ENCODE measurements around the gene NHSL1.
"Not testable (repeated sequence)": the region's sequence is repeated elsewhere in the genome, so short reads cannot be mapped to it uniquely, and the experiment has no call there.

Gene NHSL1

DNA sequence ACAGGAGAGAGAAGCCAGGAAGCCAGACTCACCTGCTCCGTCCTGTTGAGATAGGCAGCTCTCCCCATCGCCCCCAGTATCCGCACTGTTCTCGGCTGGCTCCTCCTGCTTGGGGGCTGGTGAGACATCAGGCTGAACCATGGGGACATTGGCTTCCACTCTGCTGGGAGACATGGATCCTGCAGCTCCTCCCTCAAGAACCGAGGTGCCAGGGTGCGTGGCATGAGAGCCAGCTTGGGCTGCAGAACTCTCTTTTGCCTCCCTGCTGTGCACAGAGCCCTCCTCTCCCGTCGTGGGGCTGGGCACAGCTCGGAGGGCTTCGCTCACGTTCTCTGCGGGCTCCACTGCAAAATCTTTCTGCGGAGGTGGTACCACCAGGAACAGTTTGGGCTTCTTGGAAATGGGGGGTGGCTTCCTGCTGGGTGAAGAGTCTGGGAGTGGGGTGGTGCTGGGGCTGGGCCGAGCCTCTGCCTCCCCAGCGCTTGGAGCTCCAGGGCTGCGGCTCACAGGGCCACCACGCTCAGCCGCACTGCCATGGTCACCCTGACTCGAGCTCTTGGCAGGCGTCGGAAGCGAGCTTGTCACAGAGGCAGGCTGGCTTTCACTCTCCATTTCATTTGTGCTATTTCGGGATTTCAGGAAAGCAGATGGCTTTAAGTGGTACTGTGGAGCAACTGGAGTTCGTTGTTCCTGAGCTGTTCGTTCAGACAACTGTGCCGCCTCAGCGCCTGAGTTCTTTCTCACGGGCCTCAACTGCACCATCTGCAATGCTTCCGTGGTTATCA lies 68.7 kb downstream of the NHSL1 start:
- H3K4me3 ChIP-seq (ENCODE audit: low read depth, low read length): no peak overlapping the region

DNA sequence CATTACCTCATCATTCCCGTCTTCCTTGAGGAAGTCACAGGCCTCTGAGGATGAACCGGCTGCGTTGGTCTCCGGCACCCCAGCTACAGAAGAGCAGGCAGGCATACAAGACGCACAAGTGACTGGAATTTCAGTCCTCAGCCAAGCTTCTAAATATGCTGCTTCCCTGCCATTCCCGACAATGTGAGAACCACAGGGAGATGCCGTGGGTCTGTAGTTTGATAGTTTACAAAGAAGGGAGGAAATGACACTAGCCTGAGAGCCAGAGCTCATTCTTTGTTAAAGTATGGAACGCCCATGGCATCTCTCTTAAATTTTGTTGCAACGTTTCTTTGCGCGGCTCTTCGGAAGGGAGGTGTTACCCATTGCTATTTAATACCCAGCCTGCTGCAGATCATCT lies 69.5 kb downstream of the NHSL1 start:
- no peak overlapping the region for H3K4me3 ChIP-seq (ENCODE audit: low read depth, low read length)

- no peak overlapping the region for H3K4me3 ChIP-seq (ENCODE audit: low read depth, low read length)
These were observed 70.2 kb downstream of the NHSL1 start for GRCh38 chr6:138428944-138429598.

- no peak overlapping the region for H3K4me3 ChIP-seq (ENCODE audit: low read depth, low read length)
These were observed 71.6 kb downstream of the NHSL1 start for GRCh38 chr6:138427701-138428100.

GRCh38 chr6:138426500-138427123 lies 72.7 kb downstream of the NHSL1 start:
- no peak overlapping the region for H3K4me3 ChIP-seq (ENCODE audit: low read depth, low read length)

DNA sequence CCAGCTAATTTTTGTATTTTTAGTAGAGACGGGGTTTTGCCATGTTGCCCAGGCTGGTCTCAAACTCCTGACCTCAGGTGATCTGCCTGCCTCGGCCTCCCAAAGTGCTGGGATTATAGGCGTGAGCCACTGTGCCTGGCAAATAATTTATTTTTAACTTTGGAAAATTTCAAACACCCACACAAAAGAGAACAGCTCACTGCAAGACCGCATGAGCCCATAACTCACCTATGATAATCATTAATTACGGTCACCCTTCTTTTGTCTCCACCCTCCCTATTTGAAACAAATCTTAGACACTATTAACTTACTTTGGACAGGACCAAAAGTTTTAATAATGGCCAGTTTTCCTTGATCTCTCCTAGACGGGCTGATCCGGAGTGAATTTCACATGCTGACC lies 74.0 kb downstream of the NHSL1 start:
- not testable (repeated sequence) for H3K4me3 ChIP-seq (ENCODE audit: low read depth, low read length)

DNA sequence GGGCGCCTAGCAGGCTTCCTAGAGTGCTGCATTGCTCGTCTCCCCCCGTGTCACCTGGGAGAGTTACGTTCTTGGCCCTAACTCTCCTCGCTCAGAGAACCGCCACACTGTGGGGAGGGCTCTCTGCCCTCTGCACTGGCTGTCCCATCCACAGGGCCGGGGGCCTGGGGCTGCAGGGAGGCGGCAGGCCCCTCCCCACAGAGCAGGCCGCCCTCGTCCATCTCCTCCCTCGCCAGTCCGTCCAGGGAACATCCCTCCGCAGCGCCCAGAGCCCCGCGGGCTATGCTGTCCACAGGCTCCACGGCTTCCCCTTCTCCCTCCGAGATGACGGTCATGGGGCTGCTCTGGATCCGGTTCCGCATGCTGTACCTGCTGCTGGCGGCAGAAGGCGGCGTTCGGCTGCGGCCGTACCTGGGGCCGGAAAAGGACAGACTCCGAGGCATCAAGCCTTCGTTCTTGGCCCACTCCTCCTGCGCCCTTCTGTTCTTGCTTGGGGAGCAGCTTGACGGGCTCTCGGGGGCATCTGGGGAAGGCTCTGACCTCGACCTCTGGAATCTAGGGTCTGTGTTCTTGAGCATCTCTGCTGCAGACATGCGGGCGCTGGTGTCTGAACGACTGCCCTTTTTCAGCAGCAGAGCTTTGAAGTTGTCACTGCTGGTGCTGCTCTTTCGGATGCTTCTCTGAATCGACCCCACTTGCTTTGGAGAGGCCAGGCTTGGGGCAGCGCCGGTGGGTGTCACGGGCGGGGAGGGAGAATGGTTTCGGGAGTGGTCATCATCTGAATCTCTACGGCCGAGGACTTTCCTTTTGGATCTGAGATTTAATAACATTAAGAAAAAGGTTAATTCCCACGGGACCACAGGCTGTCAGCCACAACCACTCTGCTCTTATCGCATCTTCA lies 75.0 kb downstream of the NHSL1 start:
- no peak overlapping the region for H3K4me3 ChIP-seq (ENCODE audit: low read depth, low read length)

DNA sequence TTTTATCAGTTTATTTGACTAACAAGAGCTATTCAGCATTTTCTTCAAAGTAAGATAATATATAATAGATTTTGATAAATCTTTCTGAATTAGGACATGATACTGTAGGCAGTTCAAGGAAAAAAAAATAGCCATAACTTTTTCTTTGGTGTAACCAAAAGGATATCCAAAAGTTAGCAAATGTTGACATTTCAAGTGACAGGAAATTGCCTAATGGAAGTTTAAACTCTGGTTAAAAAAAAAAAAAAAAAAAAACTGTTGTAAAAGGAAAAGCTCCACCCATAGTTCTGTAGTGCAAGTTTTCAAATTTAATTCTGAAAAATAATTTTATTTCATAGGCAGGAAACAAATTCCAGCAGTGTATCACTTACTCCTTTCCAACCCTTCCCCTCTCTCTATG lies 76.4 kb downstream of the NHSL1 start:
- no peak overlapping the region for H3K4me3 ChIP-seq (ENCODE audit: low read depth, low read length)

DNA sequence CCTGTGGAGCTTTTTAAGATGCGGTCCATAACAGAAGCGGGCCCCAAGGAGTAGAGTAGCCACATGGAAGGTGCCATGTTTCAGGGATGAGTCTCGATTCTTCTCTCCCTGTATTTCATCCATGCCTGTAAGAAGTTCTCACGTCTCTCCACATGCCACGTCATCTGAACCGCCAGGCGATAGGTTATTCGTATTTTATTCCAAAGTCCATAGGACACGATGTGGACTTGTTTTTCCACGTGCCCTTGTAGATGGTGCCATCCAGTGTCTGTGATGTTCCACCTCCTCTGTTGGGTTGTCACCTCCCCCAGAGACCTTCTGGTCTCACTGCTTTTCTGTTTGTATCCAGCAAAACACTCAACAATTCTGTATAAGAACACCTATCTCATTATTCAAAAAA lies 77.7 kb downstream of the NHSL1 start:
- no peak overlapping the region for H3K4me3 ChIP-seq (ENCODE audit: low read depth, low read length)

DNA sequence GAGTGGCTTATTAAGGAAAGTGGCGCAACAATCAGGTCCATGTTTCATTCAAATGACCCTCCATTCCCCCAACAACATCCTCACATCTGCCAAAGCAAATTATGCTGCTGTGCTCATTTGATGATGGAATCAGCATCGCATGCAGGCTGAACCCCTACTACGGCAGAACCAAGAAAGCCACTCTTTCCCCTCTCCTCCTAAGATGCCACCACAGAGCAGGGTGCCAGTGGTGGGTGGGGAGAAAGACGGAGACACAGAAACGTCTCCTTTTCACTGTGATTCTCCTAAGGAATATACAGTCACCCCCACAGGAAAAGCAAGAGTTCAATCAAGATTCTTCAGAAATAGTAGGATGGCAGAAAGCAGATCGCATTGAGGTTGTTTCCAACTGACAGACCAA lies 78.2 kb downstream of the NHSL1 start:
- no peak overlapping the region for H3K4me3 ChIP-seq (ENCODE audit: low read depth, low read length)

DNA sequence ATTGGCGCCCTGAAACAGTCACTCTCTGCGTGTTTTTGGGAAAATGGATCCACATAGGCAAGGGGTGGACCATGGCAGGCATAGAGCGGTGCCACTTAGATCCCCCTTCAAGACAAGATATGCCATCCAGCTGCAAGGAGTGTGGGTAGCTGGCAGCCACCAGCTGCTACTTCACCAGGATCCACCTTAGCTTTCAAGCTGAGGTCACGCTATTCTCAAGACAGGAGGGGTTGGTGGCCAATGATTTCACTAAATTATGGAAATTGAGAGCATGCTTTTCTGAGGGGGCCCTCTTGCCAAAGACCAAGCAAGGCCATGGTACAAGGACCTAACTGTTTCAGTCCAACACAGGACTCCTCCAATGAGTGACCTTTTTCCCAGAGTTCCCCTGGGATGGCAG lies 78.9 kb downstream of the NHSL1 start:
- H3K4me3 ChIP-seq (ENCODE audit: low read depth, low read length): no peak overlapping the region

GRCh38 chr6:138419766-138420165 lies 79.5 kb downstream of the NHSL1 start:
- no peak overlapping the region for H3K4me3 ChIP-seq (ENCODE audit: low read depth, low read length)

GRCh38 chr6:138418118-138418742 lies 81.1 kb downstream of the NHSL1 start:
- no peak overlapping the region for H3K4me3 ChIP-seq (ENCODE audit: low read depth, low read length)

GRCh38 chr6:138417493-138418117 lies 81.7 kb downstream of the NHSL1 start:
- H3K4me3 ChIP-seq (ENCODE audit: low read depth, low read length): no peak overlapping the region

GRCh38 chr6:138416206-138416605 lies 83.1 kb downstream of the NHSL1 start:
- H3K4me3 ChIP-seq (ENCODE audit: low read depth, low read length): no peak overlapping the region

GRCh38 chr6:138415125-138415524 lies 84.2 kb downstream of the NHSL1 start:
- H3K4me3 ChIP-seq (ENCODE audit: low read depth, low read length): no peak overlapping the region

DNA sequence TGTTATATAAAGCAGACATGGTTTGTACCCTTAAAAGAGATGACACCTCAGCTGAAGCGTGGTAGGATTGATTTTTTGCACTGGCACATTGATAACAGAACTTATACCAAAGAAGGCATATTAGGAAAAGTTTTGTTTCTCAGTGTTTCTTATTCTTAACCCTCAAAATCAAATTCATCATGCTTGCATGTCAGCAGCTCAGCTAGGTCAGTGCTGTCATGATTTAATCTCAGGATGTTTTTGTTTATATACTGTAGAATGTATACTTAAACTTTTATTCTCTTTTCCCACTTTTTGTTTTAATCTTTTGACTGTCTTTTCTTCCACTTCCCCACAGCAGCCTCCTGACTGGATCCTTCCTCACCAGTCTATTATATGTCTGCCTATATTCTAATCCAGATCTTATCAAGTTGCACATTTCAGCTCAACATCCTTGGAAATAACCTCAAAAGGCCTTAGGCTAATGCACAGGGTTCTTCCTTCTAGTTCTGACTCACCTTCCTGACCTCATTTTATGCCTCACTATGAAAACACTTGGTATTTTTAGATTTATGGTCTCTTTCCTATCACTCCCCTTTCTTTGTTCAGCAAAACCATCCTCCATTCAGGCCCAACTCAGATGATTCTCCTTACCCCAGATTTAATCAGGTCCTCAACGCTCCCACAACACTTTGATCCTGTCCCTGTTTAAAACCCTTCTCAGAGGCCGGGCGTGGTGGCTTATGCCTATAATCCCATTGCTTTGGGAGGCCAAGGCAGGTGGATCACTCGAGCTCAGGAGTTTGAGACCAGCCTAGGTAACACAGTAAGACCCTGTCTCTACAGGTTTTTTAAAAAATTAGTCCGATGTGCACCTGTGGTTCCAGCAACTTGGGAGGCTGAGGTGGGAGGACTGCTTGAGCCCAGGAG lies 88.1 kb downstream of the NHSL1 start:
- no peak overlapping the region for H3K4me3 ChIP-seq (ENCODE audit: low read depth, low read length)

DNA sequence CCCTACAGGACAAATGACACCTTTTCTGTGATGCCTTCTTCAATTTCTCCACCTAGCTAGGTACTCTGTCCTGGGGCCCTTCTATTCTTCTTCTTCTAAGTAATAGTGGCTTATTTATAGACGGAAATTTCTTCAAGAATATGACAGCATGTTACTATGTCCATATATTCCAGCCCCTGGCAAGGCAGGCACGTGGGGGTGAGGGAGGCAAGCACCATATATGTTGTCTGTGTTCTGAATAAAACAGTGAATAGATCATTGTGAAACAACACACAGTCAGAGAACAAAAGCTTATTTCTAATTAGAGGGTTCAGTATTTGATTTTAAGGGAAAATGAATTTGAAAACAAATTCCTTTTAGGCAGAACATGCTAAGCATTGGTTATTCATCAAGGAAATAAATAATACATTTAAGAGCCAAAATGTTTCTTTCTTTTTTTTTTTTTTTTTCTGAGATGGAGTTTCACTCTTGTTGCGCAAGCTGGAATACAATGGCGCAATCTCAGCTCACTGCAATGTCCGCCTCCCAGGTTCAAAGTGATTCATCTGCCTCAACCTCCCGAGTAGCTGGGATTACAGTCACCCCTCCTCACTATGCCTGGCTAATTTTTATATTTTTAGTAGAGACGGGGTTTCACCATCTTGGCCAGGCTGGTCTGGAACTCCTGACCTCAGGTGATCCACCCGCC lies 89.1 kb downstream of the NHSL1 start:
- no peak overlapping the region for H3K4me3 ChIP-seq (ENCODE audit: low read depth, low read length)

- no peak overlapping the region for H3K4me3 ChIP-seq (ENCODE audit: low read depth, low read length)
These were observed 92.9 kb downstream of the NHSL1 start for GRCh38 chr6:138406443-138406842.
